ENCODE data around the gene HTR2A. TPM values are rescaled to one million over a fixed set of nuclear protein-coding genes. Genes with fewer than 3 reads are reported as not detected.
A peak's percentile ranks its signal among the peaks of the same experiment; 100 is the strongest.

HTR2A gene
- total RNA-seq (0.38 TPM), polyA plus RNA-seq (0.48 TPM)
- long read RNA-seq, donor 1: 0 reads
- long read RNA-seq, donor 2: 0 reads
- long read RNA-seq, donor 3: 0 reads
- long read RNA-seq, donor 4: 0 reads
- long read RNA-seq, donor 5: 0 reads
- long read RNA-seq, donor 6, partial matches to known transcripts: 0 of 2 reads
- long read RNA-seq, donor 6, other reads (novel, unspliced or antisense): 0 of 2 reads
- long read RNA-seq, donor 7: 0 reads
- long read RNA-seq, donor 8: 0 reads
- long read RNA-seq, donor 9, full-length matches to known transcripts: 1 of 1 reads
- long read RNA-seq, donor 9, partial matches to known transcripts: 0 of 1 reads
- long read RNA-seq, donor 9, other reads (novel, unspliced or antisense): 0 of 1 reads
- long read RNA-seq, donor 10: 0 reads

- H3K27ac ChIP-seq (ENCODE audit: low read depth in 1 of 2, low read length in 1 of 2): no peak within 1 kb of the TSS
- H3K36me3 ChIP-seq (ENCODE audit: control insufficient read depth in 2 of 2, insufficient read depth in 2 of 2, low read length in 1 of 2): no peaks in the 10 kb centered on the region
- H3K4me3 ChIP-seq (ENCODE audit: low read length in 2 of 2): peak within 1 kb of the TSS in 1 of 2 donors; percentile 14
Observed at GRCh38 chr13:46896341-46897137, at the start of gene HTR2A. Gene HTR2A, minus strand, starts transcription at chr13:46897053. Its CDS starts 1,147 bp downstream, at chr13:46895906.

GRCh38 chr13:46936525-46936924 lies 39.7 kb upstream of the HTR2A start:
- no peaks in the 10 kb centered on the region for H3K4me1 ChIP-seq (ENCODE audit: control insufficient read depth in 2 of 2, insufficient read depth in 2 of 2, low read length in 2 of 2)
- DNase-seq (ENCODE audit: low read depth in 6 of 9, low spot score in 9 of 9): no peak
- no peaks in the 10 kb centered on the region for H3K27me3 ChIP-seq (ENCODE audit: control insufficient read depth in 2 of 2, insufficient read depth in 1 of 2, low read length in 1 of 2)
- no peaks in the 10 kb centered on the region for H3K36me3 ChIP-seq (ENCODE audit: control insufficient read depth in 2 of 2, insufficient read depth in 2 of 2, low read length in 1 of 2)
- 98% methylated on average over 4 of the region's 4 CpGs for WGBS
- no peak overlapping the region for H3K4me3 ChIP-seq (ENCODE audit: low read length in 2 of 2)
- H3K9me3 ChIP-seq (ENCODE audit: control insufficient read depth in 2 of 2, insufficient read depth in 1 of 2, low read length in 1 of 2): peaks cover 0 to 6% of the 10 kb centered on the region in 2 donors
- H3K27ac ChIP-seq (ENCODE audit: low read depth in 1 of 2, low read length in 1 of 2): no peak overlapping the region

More at GRCh38 chr13:46896341-46897137, at the start of gene HTR2A:
- H3K9me3 ChIP-seq (ENCODE audit: control insufficient read depth in 2 of 2, insufficient read depth in 1 of 2, low read length in 1 of 2): no peaks in the 10 kb centered on the region
- H3K4me1 ChIP-seq (ENCODE audit: control insufficient read depth in 2 of 2, insufficient read depth in 2 of 2, low read length in 2 of 2): peaks cover 0 to 11% of the 10 kb centered on the region in 2 donors
- peak in 2 of 9 donors; percentile 24 to 35 for DNase-seq (ENCODE audit: low read depth in 6 of 9, low spot score in 9 of 9)
- H3K27me3 ChIP-seq (ENCODE audit: control insufficient read depth in 2 of 2, insufficient read depth in 1 of 2, low read length in 1 of 2): peaks cover 0 to 11% of the 10 kb centered on the region in 2 donors
- 27% methylated on average over 13 of the region's 13 CpGs for WGBS

- no peak overlapping the region for H3K4me3 ChIP-seq (ENCODE audit: low read length in 2 of 2)
- no peaks in the 10 kb centered on the region for H3K36me3 ChIP-seq (ENCODE audit: control insufficient read depth in 2 of 2, insufficient read depth in 2 of 2, low read length in 1 of 2)
- no peaks in the 10 kb centered on the region for H3K4me1 ChIP-seq (ENCODE audit: control insufficient read depth in 2 of 2, insufficient read depth in 2 of 2, low read length in 2 of 2)
- H3K27ac ChIP-seq (ENCODE audit: low read depth in 1 of 2, low read length in 1 of 2): no peak overlapping the region
- WGBS: 98% methylated on average over 1 of the region's 1 CpG
- no peaks in the 10 kb centered on the region for H3K27me3 ChIP-seq (ENCODE audit: control insufficient read depth in 2 of 2, insufficient read depth in 1 of 2, low read length in 1 of 2)
- H3K9me3 ChIP-seq (ENCODE audit: control insufficient read depth in 2 of 2, insufficient read depth in 1 of 2, low read length in 1 of 2): peaks cover 0 to 6% of the 10 kb centered on the region in 2 donors
- DNase-seq (ENCODE audit: low read depth in 6 of 9, low spot score in 9 of 9): no peak
Observed at GRCh38 chr13:46934749-46935148, 37.9 kb upstream of the HTR2A start.

GRCh38 chr13:46926916-46927590 lies 30.2 kb upstream of the HTR2A start:
- Histone ChIP-seq H3K27me3 (ENCODE audit: control insufficient read depth in 2 of 2, insufficient read depth in 1 of 2, low read length in 1 of 2) (no peaks in the 10 kb centered on the region), H3K36me3 (ENCODE audit: control insufficient read depth in 2 of 2, insufficient read depth in 2 of 2, low read length in 1 of 2) (no peaks in the 10 kb centered on the region), H3K4me1 (ENCODE audit: control insufficient read depth in 2 of 2, insufficient read depth in 2 of 2, low read length in 2 of 2) (no peaks in the 10 kb centered on the region), H3K9me3 (ENCODE audit: control insufficient read depth in 2 of 2, insufficient read depth in 1 of 2, low read length in 1 of 2) (no peaks in the 10 kb centered on the region), H3K27ac (ENCODE audit: low read depth in 1 of 2, low read length in 1 of 2) (no peak overlapping the region), H3K4me3 (ENCODE audit: low read length in 2 of 2) (no peak overlapping the region)
- DNase-seq (ENCODE audit: low read depth in 6 of 9, low spot score in 9 of 9): no peak
- WGBS: 93% methylated on average over 5 of the region's 5 CpGs

DNA sequence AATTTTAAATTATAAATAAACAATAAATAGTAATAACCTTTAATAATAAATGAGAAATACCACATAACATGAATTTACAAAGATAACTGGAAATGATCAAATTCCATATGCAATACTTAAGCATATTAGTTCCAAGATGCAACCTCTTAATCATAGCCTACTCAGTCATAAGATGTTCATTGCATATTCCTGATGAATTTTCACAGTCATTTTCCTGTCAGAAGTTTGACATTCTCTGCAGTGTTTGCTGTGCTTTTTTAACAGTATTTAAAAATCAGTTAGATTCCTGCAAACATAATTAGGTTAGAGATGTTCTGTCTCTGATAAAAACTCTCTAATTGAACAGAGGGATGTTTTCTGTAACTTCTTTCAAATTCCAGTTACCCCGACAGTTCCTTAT lies 28.6 kb upstream of the HTR2A start:
- Histone ChIP-seq H3K27me3 (ENCODE audit: control insufficient read depth in 2 of 2, insufficient read depth in 1 of 2, low read length in 1 of 2) (no peaks in the 10 kb centered on the region), H3K4me1 (ENCODE audit: control insufficient read depth in 2 of 2, insufficient read depth in 2 of 2, low read length in 2 of 2) (no peaks in the 10 kb centered on the region), H3K36me3 (ENCODE audit: control insufficient read depth in 2 of 2, insufficient read depth in 2 of 2, low read length in 1 of 2) (no peaks in the 10 kb centered on the region), H3K4me3 (ENCODE audit: low read length in 2 of 2) (no peak overlapping the region), H3K27ac (ENCODE audit: low read depth in 1 of 2, low read length in 1 of 2) (no peak overlapping the region), H3K9me3 (ENCODE audit: control insufficient read depth in 2 of 2, insufficient read depth in 1 of 2, low read length in 1 of 2) (no peaks in the 10 kb centered on the region)
- WGBS: 97% methylated on average over 1 of the region's 1 CpG
- no peak for DNase-seq (ENCODE audit: low read depth in 6 of 9, low spot score in 9 of 9)

- no peak for DNase-seq (ENCODE audit: low read depth in 6 of 9, low spot score in 9 of 9)
- H3K27me3 ChIP-seq (ENCODE audit: control insufficient read depth in 2 of 2, insufficient read depth in 1 of 2, low read length in 1 of 2): no peaks in the 10 kb centered on the region
- no peaks in the 10 kb centered on the region for H3K9me3 ChIP-seq (ENCODE audit: control insufficient read depth in 2 of 2, insufficient read depth in 1 of 2, low read length in 1 of 2)
- no peaks in the 10 kb centered on the region for H3K36me3 ChIP-seq (ENCODE audit: control insufficient read depth in 2 of 2, insufficient read depth in 2 of 2, low read length in 1 of 2)
- 83% methylated on average over 2 of the region's 2 CpGs for WGBS
- no peak overlapping the region for H3K27ac ChIP-seq (ENCODE audit: low read depth in 1 of 2, low read length in 1 of 2)
- H3K4me1 ChIP-seq (ENCODE audit: control insufficient read depth in 2 of 2, insufficient read depth in 2 of 2, low read length in 2 of 2): no peaks in the 10 kb centered on the region
- H3K4me3 ChIP-seq (ENCODE audit: low read length in 2 of 2): no peak overlapping the region
Observed at GRCh38 chr13:46914341-46914740, 17.5 kb upstream of the HTR2A start.

DNA sequence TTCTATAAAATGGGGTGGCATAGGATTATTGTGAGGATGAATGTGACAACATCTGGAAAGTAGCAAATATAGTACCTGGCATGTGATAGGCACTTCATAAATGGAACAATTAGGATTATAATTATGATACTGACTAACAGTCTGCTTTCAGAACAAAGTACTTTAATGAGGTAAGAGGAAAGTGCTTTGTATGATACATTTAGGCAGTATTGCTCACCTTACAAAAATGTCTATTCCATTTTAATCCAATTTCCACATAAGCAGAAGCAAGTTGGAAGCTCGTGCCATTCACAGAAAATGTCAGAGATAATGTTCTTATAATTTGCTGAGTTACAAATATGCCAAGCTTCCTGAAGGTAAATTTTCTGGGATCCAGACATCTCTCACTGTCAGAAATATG lies 16.9 kb upstream of the HTR2A start:
- DNase-seq (ENCODE audit: low read depth in 6 of 9, low spot score in 9 of 9): no peak
- no peaks in the 10 kb centered on the region for H3K36me3 ChIP-seq (ENCODE audit: control insufficient read depth in 2 of 2, insufficient read depth in 2 of 2, low read length in 1 of 2)
- H3K4me1 ChIP-seq (ENCODE audit: control insufficient read depth in 2 of 2, insufficient read depth in 2 of 2, low read length in 2 of 2): no peaks in the 10 kb centered on the region
- 99% methylated on average over 1 of the region's 1 CpG for WGBS
- H3K27ac ChIP-seq (ENCODE audit: low read depth in 1 of 2, low read length in 1 of 2): no peak overlapping the region
- no peaks in the 10 kb centered on the region for H3K9me3 ChIP-seq (ENCODE audit: control insufficient read depth in 2 of 2, insufficient read depth in 1 of 2, low read length in 1 of 2)
- no peaks in the 10 kb centered on the region for H3K27me3 ChIP-seq (ENCODE audit: control insufficient read depth in 2 of 2, insufficient read depth in 1 of 2, low read length in 1 of 2)
- no peak overlapping the region for H3K4me3 ChIP-seq (ENCODE audit: low read length in 2 of 2)

GRCh38 chr13:46909042-46909441 lies 12.2 kb upstream of the HTR2A start:
- WGBS: 83% methylated on average over 3 of the region's 3 CpGs
- Histone ChIP-seq H3K27me3 (ENCODE audit: control insufficient read depth in 2 of 2, insufficient read depth in 1 of 2, low read length in 1 of 2) (no peaks in the 10 kb centered on the region), H3K9me3 (ENCODE audit: control insufficient read depth in 2 of 2, insufficient read depth in 1 of 2, low read length in 1 of 2) (no peaks in the 10 kb centered on the region), H3K36me3 (ENCODE audit: control insufficient read depth in 2 of 2, insufficient read depth in 2 of 2, low read length in 1 of 2) (no peaks in the 10 kb centered on the region), H3K4me1 (ENCODE audit: control insufficient read depth in 2 of 2, insufficient read depth in 2 of 2, low read length in 2 of 2) (no peaks in the 10 kb centered on the region), H3K27ac (ENCODE audit: low read depth in 1 of 2, low read length in 1 of 2) (no peak overlapping the region), H3K4me3 (ENCODE audit: low read length in 2 of 2) (no peak overlapping the region)
- no peak for DNase-seq (ENCODE audit: low read depth in 6 of 9, low spot score in 9 of 9)

DNA sequence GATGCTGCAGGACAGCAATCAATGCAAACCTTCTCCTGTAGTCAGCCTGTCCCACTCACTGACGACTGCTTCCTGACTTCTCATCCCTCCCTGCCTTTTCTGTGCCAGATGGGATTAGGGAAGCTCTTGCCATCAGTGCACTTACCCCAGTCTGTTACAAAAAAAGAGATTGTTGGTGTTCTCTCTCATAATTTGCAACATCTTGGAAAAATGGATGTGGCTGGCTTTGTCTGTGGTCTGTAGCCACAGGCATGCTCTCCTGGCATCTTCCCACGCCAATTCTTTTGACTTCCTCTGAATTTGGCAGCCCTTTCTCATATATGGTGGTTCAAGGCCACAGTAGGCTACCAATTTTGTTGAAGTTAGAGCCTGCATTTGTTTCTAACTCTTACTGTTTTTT lies 11.6 kb upstream of the HTR2A start:
- Histone ChIP-seq H3K9me3 (ENCODE audit: control insufficient read depth in 2 of 2, insufficient read depth in 1 of 2, low read length in 1 of 2) (no peaks in the 10 kb centered on the region), H3K4me1 (ENCODE audit: control insufficient read depth in 2 of 2, insufficient read depth in 2 of 2, low read length in 2 of 2) (no peaks in the 10 kb centered on the region), H3K4me3 (ENCODE audit: low read length in 2 of 2) (no peak overlapping the region), H3K36me3 (ENCODE audit: control insufficient read depth in 2 of 2, insufficient read depth in 2 of 2, low read length in 1 of 2) (no peaks in the 10 kb centered on the region), H3K27me3 (ENCODE audit: control insufficient read depth in 2 of 2, insufficient read depth in 1 of 2, low read length in 1 of 2) (no peaks in the 10 kb centered on the region), H3K27ac (ENCODE audit: low read depth in 1 of 2, low read length in 1 of 2) (no peak overlapping the region)
- WGBS: 90% methylated on average over 2 of the region's 2 CpGs
- DNase-seq (ENCODE audit: low read depth in 6 of 9, low spot score in 9 of 9): no peak
